A673 (cell line): ENCODE results near the gene TAC3.
"Not testable (repeated sequence)": the region's sequence is repeated elsewhere in the genome, so short reads cannot be mapped to it uniquely, and the experiment has no call there.

Experiments used
- EZH2 ChIP-seq: fragments of 200-600 bp; sonication (generic); IDR thresholded peaks from 2 replicates; pipeline ENCODE4 v1.6.1; 2017; ENCODE audit warnings: borderline replicate concordance, low read depth, mild to moderate bottlenecking, mixed read lengths, antibody characterized with exemption, low read length; ENCODE audit not compliant: poor library complexity, severe bottlenecking
- TF ChIP-seq, protein P1 (sequence below): fragments of 300-800, 200-600 bp; sonication (generic); conservative IDR thresholded peaks from 2 replicates; pipeline ENCODE4 v1.5.1; 2017; ENCODE audit warnings: low read depth, mild to moderate bottlenecking, antibody characterized with exemption, low read length, moderate library complexity, mixed read lengths

DNA sequence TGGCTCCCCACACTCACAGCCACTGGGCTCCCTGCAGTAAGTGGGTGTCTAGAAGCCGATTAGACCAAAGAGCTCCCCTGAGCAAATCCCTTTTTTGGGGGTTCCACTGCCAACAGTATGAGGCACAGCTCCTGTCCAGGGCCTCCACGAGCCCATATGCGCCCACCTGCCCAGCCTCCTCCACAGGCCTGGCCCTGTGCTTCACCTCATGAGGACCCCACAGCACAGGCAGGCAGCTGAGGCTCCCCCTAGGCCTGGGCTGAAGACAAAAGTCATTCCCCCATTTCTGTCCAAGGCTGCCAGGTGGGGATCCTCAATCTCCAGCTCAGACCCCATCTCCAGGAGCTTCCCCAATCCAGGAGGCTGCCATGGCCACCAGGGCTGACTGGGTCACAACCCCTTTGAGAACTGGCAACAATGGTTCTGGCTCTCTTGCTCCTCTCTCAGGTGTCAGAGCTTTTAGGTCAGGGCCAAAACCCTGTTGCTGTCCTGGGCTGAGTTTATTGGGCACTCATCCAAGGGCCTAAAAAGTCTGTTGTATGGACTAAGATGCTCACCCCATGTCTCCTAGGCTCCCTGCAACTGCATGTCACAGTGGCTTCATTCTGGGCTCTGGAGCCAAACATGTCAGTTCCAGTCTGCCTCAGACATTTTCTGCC, 33.6 kb downstream of the TAC3 start:
- not testable (repeated sequence) for TF ChIP-seq EZH2
- TF ChIP-seq, protein P1, sequence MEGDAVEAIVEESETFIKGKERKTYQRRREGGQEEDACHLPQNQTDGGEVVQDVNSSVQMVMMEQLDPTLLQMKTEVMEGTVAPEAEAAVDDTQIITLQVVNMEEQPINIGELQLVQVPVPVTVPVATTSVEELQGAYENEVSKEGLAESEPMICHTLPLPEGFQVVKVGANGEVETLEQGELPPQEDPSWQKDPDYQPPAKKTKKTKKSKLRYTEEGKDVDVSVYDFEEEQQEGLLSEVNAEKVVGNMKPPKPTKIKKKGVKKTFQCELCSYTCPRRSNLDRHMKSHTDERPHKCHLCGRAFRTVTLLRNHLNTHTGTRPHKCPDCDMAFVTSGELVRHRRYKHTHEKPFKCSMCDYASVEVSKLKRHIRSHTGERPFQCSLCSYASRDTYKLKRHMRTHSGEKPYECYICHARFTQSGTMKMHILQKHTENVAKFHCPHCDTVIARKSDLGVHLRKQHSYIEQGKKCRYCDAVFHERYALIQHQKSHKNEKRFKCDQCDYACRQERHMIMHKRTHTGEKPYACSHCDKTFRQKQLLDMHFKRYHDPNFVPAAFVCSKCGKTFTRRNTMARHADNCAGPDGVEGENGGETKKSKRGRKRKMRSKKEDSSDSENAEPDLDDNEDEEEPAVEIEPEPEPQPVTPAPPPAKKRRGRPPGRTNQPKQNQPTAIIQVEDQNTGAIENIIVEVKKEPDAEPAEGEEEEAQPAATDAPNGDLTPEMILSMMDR: not testable (repeated sequence)
